HG03558 (cell line): ENCODE measurements around the gene POU2F3.

Source experiments
- ATAC-seq: cut with Tn5 transposase; IDR thresholded peaks from one replicate; pipeline ENCODE4 v1.9.1; 2021; ENCODE audit warnings: moderate number of reproducible peaks; ENCODE audit not compliant: unreplicated experiment; ENCODE audit errors: extremely low read depth

POU2F3 gene

DNA sequence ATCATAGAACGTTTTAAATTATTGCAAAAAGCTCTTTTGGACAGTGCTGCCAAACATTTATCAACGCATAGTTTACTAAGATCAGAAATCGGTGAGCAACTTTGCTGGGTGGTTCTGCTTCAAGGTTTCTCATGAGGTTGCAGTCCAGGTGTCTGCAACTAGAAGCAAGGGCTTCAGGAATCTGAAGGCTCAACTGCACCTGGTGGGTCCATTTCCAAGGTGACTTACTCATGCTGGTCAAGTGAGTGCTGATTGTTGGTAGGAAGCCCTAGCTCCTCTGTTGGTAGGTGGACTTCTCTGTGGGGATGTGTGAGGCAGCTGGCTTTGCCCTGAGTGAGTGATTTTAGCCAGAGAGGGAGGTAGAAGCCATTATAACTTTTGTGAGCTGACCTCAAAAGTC, 118.8 kb downstream of the POU2F3 start:
- ATAC-seq = no peak

DNA sequence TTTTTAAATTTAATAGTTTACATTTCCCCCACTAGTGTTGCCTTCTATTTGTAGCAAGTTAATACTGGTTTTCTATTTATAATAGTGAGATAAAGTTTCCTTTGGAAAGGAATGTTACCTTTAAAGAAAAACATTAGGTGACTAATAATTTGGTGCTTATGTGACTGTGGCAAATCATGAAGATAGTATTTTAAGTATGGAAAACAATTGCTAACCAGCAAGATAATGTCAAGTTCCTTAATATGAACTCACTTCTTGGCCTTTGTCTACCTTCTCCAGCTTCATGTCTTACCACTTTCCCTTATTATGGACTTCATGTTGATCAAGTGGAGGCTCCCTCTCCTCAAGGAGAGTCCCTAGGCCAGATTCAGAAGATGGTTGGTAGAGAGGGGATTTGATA, 123.5 kb downstream of the POU2F3 start:
- ATAC-seq = no peak

DNA sequence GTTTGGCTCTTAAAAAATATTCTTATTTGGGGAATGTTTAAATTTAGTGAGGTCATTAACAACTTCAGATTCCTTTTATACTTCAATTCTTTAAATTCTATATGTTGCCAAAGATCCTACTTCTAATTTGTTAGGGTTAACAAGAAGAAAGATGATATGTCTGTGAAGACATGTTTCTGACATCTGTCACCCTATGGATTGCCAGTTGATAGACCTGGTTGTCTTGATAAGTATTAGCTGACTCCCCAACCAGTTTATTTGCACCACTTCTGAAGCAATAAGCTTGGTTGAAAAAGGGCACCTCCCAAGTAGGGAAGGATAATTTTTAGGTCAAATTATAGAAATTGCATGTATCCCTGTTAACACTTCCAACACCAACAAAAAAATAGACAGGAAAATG, 125.6 kb downstream of the POU2F3 start:
- ATAC-seq = no peak
